Astrocyte (in vitro differentiated cells and primary cell): ENCODE results near the gene IGSF22. TPM values are rescaled to one million over a fixed set of nuclear protein-coding genes. Genes with fewer than 3 reads are reported as not detected.
"Not testable (repeated sequence)": the region's sequence is repeated elsewhere in the genome, so short reads cannot be mapped to it uniquely, and the experiment has no call there.

ENCODE experiments used
- DNase-seq: peaks from one replicate; pipeline ENCODE4 v3.0.0-alpha.2; 2010; ENCODE audit warnings: low read depth
- FAIRE-seq: peaks from 2 replicates; lab custom pipeline; 2011; peaks lifted over from hg19 to GRCh38; lab: Jason Lieb, UNC
- H2AFZ ChIP-seq: 2 replicates; pipeline ENCODE4 v1.6.0; 2012; ENCODE audit warnings: low read depth, low read length, inconsistent platforms
- H3K27ac ChIP-seq: 2 replicates; pipeline ENCODE4 v1.5.1; 2011; ENCODE audit warnings: low read depth, low read length, inconsistent platforms
- H3K27me3 ChIP-seq: 2 replicates; pipeline ENCODE4 v1.6.0; 2011; ENCODE audit warnings: low read length, inconsistent platforms; ENCODE audit not compliant: insufficient read depth
- H3K36me3 ChIP-seq: 2 replicates; pipeline ENCODE4 v1.5.1; 2011; ENCODE audit warnings: low read length, inconsistent platforms; ENCODE audit not compliant: insufficient read depth
- H3K4me1 ChIP-seq: 2 replicates; pipeline ENCODE4 v1.5.1; 2011; ENCODE audit warnings: low read length, inconsistent platforms; ENCODE audit not compliant: insufficient read depth
- H3K4me2 ChIP-seq: 2 replicates; pipeline ENCODE4 v1.6.0; 2012; ENCODE audit warnings: low read length, inconsistent platforms
- H3K4me3 ChIP-seq: 2 replicates; pipeline ENCODE4 v1.5.1; 2011; ENCODE audit warnings: low read depth, mild to moderate bottlenecking, low read length, inconsistent platforms; ENCODE audit not compliant: insufficient read depth
- H3K79me2 ChIP-seq: 2 replicates; pipeline ENCODE4 v1.6.0; 2012; ENCODE audit warnings: mild to moderate bottlenecking, low read length, inconsistent platforms; ENCODE audit not compliant: insufficient read depth
- H3K9ac ChIP-seq: 2 replicates; pipeline ENCODE4 v1.6.0; 2012; ENCODE audit warnings: mild to moderate bottlenecking, low read length, inconsistent platforms
- H3K9me3 ChIP-seq: 2 replicates; pipeline ENCODE4 v1.5.1; 2012; ENCODE audit warnings: low read depth, mild to moderate bottlenecking, low read length, inconsistent platforms; ENCODE audit not compliant: insufficient read depth
- H4K20me1 ChIP-seq: 2 replicates; pipeline ENCODE4 v1.6.0; 2012; ENCODE audit warnings: low read length, inconsistent platforms; ENCODE audit not compliant: insufficient read depth
- H3K27ac Mint-ChIP-seq: one replicate; pipeline ENCODE4 v1.8.0; 2021; ENCODE audit warnings: mild to moderate bottlenecking, mixed read lengths; ENCODE audit not compliant: unreplicated experiment
- H3K27me3 Mint-ChIP-seq: one replicate; pipeline ENCODE4 v1.8.0; 2021; ENCODE audit warnings: low read depth, mixed read lengths; ENCODE audit not compliant: unreplicated experiment
- H3K36me3 Mint-ChIP-seq: one replicate; pipeline ENCODE4 v1.8.0; 2021; ENCODE audit warnings: low read depth, mixed read lengths; ENCODE audit not compliant: unreplicated experiment
- H3K4me1 Mint-ChIP-seq: one replicate; pipeline ENCODE4 v1.8.0; 2021; ENCODE audit warnings: low read depth, mixed read lengths; ENCODE audit not compliant: unreplicated experiment
- H3K4me3 Mint-ChIP-seq: one replicate; pipeline ENCODE4 v1.8.0; 2021; ENCODE audit warnings: mild to moderate bottlenecking, moderate library complexity, mixed read lengths; ENCODE audit not compliant: unreplicated experiment
- H3K9me3 Mint-ChIP-seq: one replicate; pipeline ENCODE4 v1.8.0; 2021; ENCODE audit warnings: mild to moderate bottlenecking, mixed read lengths; ENCODE audit not compliant: unreplicated experiment
- EZH2 ChIP-seq: IDR thresholded peaks from 2 replicates; pipeline ENCODE4 v1.6.1; 2012; ENCODE audit warnings: mild to moderate bottlenecking, low read length, inconsistent platforms; ENCODE audit not compliant: insufficient read depth
- total RNA-seq: library from RNA; stranded (reverse); gene quantifications from 2 replicates; pipeline ENCODE4 v1.2.1, GENCODE V29; 2021
- TF ChIP-seq, protein P1 (sequence below): IDR thresholded peaks from 2 replicates; pipeline ENCODE4 v1.5.1; 2011; ENCODE audit warnings: low read depth, mild to moderate bottlenecking, inconsistent platforms, low read length, moderate library complexity; ENCODE audit not compliant: insufficient read depth

The IGSF22 gene
- total RNA-seq, 1 donor from 2014 or later: 0.05 TPM

DNA sequence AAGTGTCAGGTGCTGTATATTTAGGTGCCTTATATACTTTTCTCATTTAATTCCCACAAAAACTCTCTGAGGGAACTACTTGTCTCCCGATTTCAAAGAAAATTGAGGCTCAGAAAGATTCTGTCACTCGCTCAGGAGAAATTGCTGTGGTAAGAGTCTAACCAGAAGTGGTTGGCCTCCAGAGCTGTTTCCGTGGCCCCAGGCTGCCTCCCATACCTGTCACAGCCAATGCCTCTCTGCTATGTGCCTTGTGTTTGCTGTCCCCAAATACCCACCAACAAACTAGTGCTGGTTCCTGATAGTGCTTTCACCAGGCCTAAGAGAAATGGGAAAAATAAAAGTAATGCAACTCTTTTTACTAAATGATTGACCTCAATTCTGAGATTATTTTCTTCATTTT, 48.4 kb downstream of the IGSF22 start:
- Histone ChIP-seq H3K9me3 (no peaks in the 10 kb centered on the region), H3K4me3 (no peak overlapping the region), H3K9ac (no peak overlapping the region), H3K27ac (no peak overlapping the region), H3K27me3 (no peaks in the 10 kb centered on the region), H2AFZ (no peak overlapping the region), H4K20me1 (no peaks in the 10 kb centered on the region), H3K79me2 (no peaks in the 10 kb centered on the region), H3K36me3 (no peaks in the 10 kb centered on the region), H3K4me1 (no peaks in the 10 kb centered on the region), H3K4me2 (no peak overlapping the region)
- no peaks in the 10 kb centered on the region for H3K27me3 Mint-ChIP-seq
- TF ChIP-seq, protein P1, sequence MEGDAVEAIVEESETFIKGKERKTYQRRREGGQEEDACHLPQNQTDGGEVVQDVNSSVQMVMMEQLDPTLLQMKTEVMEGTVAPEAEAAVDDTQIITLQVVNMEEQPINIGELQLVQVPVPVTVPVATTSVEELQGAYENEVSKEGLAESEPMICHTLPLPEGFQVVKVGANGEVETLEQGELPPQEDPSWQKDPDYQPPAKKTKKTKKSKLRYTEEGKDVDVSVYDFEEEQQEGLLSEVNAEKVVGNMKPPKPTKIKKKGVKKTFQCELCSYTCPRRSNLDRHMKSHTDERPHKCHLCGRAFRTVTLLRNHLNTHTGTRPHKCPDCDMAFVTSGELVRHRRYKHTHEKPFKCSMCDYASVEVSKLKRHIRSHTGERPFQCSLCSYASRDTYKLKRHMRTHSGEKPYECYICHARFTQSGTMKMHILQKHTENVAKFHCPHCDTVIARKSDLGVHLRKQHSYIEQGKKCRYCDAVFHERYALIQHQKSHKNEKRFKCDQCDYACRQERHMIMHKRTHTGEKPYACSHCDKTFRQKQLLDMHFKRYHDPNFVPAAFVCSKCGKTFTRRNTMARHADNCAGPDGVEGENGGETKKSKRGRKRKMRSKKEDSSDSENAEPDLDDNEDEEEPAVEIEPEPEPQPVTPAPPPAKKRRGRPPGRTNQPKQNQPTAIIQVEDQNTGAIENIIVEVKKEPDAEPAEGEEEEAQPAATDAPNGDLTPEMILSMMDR: no peak
- no peak for TF ChIP-seq EZH2
- no peaks in the 10 kb centered on the region for H3K36me3 Mint-ChIP-seq
- peaks cover 2% of the 10 kb centered on the region for H3K9me3 Mint-ChIP-seq
- H3K4me3 Mint-ChIP-seq: no peak overlapping the region
- DNase-seq: no peak
- no peak for FAIRE-seq
- no peak overlapping the region for H3K27ac Mint-ChIP-seq
- H3K4me1 Mint-ChIP-seq: no peaks in the 10 kb centered on the region

DNA sequence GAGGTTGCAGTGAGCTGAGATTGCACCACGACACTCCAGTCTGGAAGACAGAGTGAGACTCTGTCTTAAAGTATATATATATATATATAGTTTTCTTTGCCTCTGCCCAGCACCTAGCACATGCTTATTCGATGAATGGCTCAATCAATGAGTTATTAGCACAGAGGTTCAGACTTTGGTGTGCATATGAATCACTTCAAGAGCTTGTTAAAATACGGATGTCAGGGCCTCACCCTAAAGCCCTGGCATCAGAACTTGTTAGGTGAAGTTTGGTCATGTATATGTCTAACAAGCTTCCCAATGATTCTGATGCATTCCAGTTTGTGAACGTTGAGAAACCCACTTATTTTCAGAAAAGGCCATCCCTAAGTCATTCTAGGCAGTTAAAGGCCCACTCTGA, 49.2 kb downstream of the IGSF22 start:
- Histone ChIP-seq H2AFZ (no peak overlapping the region), H3K79me2 (no peaks in the 10 kb centered on the region), H3K4me2 (no peak overlapping the region), H3K27me3 (no peaks in the 10 kb centered on the region), H4K20me1 (no peaks in the 10 kb centered on the region), H3K9ac (no peak overlapping the region), H3K36me3 (no peaks in the 10 kb centered on the region), H3K27ac (no peak overlapping the region), H3K9me3 (no peaks in the 10 kb centered on the region), H3K4me3 (no peak overlapping the region), H3K4me1 (no peaks in the 10 kb centered on the region)
- TF ChIP-seq EZH2: no peak
- TF ChIP-seq, protein P1: no peak
- FAIRE-seq (no peak), DNase-seq (no peak)
- no peaks in the 10 kb centered on the region for H3K4me1 Mint-ChIP-seq
- no peaks in the 10 kb centered on the region for H3K27me3 Mint-ChIP-seq
- no peak overlapping the region for H3K4me3 Mint-ChIP-seq
- no peaks in the 10 kb centered on the region for H3K36me3 Mint-ChIP-seq
- H3K27ac Mint-ChIP-seq: no peak overlapping the region
- H3K9me3 Mint-ChIP-seq: peaks cover 2% of the 10 kb centered on the region

DNA sequence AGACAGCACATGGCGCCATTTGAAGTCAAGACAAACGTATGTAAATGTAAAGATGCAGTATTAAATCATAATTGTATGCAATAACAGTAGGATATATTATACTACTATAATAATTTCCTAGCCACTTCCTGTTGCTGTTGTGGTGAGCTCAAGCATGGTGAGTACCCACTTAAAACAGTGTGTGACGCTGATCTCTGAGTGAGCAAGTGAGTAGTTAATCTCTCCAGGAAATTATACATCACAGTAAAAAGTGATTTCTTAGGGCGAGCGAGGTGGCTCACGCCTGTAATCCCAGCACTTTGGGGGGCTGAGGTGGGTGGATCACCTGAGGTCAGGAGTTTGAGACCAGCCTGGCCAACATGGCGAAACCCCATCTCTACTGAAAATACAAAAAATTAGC, 53.8 kb downstream of the IGSF22 start:
- peaks cover 19% of the 10 kb centered on the region for H3K4me1 Mint-ChIP-seq
- H4K20me1 ChIP-seq, H3K9ac ChIP-seq, H3K9me3 Mint-ChIP-seq, FAIRE-seq, H3K27ac ChIP-seq, DNase-seq, H3K4me1 ChIP-seq, H3K4me3 Mint-ChIP-seq, H3K79me2 ChIP-seq, H3K36me3 Mint-ChIP-seq, H3K27ac Mint-ChIP-seq, H2AFZ ChIP-seq, H3K4me2 ChIP-seq, H3K4me3 ChIP-seq, H3K27me3 Mint-ChIP-seq, H3K36me3 ChIP-seq, H3K9me3 ChIP-seq, H3K27me3 ChIP-seq: not testable (repeated sequence)
